Left ventricle myocardium inferior (tissue), 1 donor: ENCODE data around the gene MOV10L1. TPM values are rescaled to one million over a fixed set of nuclear protein-coding genes. Genes with fewer than 3 reads are reported as not detected.

ENCODE experiments used
- DNase-seq: peaks from one replicate; pipeline ENCODE4 v3.0.0-alpha.2; 2020
- H3K27ac ChIP-seq: fragments of 200-600 bp; replicated peaks from 2 replicates; pipeline ENCODE4 v1.8.0; 2021
- H3K27me3 ChIP-seq: fragments of 200-600 bp; 2 replicates; pipeline ENCODE4 v1.8.0; 2021; ENCODE audit warnings: low read depth
- H3K36me3 ChIP-seq: fragments of 200-600 bp; 2 replicates; pipeline ENCODE4 v1.8.0; 2021
- H3K4me1 ChIP-seq: fragments of 200-600 bp; 2 replicates; pipeline ENCODE4 v1.8.0; 2021
- H3K4me3 ChIP-seq: fragments of 200-600 bp; 2 replicates; pipeline ENCODE4 v1.8.0; 2021; ENCODE audit warnings: mild to moderate bottlenecking, moderate library complexity
- H3K9me3 ChIP-seq: fragments of 200-600 bp; replicated peaks from 2 replicates; pipeline ENCODE4 v1.8.0; 2021
- intact Hi-C: fragments of 100-400 bp; cut with micrococcal nuclease; formaldehyde crosslinking; loops from one replicate; pipeline ENCODE4 v1.11.0; 2022
- total RNA-seq: library from RNA; stranded (reverse); fragmentation: NEBNext Ultra II Directional; extraction: Animal tissue kit (Norgen Biotek cat#: 25700); gene quantifications from one replicate; pipeline ENCODE4 v1.2.1, GENCODE V29; 2021
- TF ChIP-seq, protein P1 (sequence below): fragments of 200-600 bp; IDR thresholded peaks from 2 replicates; pipeline ENCODE4 v1.8.0; 2021; ENCODE audit warnings: antibody characterized with exemption, mild to moderate bottlenecking, borderline replicate concordance
- donor health status: DM: no; HTN: yes; CAD: no; lungs with severe emphysema.

Gene MOV10L1
- total RNA-seq, 1 donor from 2014 or later: 0.49 TPM

DNA sequence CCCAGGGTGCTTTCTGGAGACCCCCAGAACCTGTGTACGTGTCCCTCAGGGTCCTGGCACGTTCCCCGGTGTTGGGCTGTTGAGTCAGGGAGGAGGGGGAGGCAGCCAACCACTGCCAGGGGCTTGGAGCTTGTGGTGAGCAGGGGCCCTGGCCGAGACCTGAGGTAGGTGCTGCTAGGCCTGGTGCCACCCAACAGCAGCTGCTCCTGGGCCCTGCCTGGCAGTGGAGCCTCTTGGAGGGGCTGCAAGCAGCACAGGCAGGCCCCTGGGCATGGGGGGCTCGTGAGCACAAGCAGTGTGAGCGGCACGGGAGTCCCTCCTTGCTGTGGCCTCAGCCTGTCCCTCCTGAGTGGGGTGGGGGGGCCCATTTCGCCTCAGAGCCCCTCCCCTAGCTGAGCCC, 103.8 kb downstream of the MOV10L1 start:
- no peaks in the 10 kb centered on the region for H3K27me3 ChIP-seq
- no peak overlapping the region for H3K4me3 ChIP-seq
- H3K27ac ChIP-seq: no peak overlapping the region
- intact Hi-C loops: no loop called here
- TF ChIP-seq, protein P1, sequence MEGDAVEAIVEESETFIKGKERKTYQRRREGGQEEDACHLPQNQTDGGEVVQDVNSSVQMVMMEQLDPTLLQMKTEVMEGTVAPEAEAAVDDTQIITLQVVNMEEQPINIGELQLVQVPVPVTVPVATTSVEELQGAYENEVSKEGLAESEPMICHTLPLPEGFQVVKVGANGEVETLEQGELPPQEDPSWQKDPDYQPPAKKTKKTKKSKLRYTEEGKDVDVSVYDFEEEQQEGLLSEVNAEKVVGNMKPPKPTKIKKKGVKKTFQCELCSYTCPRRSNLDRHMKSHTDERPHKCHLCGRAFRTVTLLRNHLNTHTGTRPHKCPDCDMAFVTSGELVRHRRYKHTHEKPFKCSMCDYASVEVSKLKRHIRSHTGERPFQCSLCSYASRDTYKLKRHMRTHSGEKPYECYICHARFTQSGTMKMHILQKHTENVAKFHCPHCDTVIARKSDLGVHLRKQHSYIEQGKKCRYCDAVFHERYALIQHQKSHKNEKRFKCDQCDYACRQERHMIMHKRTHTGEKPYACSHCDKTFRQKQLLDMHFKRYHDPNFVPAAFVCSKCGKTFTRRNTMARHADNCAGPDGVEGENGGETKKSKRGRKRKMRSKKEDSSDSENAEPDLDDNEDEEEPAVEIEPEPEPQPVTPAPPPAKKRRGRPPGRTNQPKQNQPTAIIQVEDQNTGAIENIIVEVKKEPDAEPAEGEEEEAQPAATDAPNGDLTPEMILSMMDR: no peak
- H3K4me1 ChIP-seq: peaks cover 31% of the 10 kb centered on the region
- no peak for DNase-seq
- peaks cover 41% of the 10 kb centered on the region for H3K36me3 ChIP-seq
- H3K9me3 ChIP-seq: no peaks in the 10 kb centered on the region

DNA sequence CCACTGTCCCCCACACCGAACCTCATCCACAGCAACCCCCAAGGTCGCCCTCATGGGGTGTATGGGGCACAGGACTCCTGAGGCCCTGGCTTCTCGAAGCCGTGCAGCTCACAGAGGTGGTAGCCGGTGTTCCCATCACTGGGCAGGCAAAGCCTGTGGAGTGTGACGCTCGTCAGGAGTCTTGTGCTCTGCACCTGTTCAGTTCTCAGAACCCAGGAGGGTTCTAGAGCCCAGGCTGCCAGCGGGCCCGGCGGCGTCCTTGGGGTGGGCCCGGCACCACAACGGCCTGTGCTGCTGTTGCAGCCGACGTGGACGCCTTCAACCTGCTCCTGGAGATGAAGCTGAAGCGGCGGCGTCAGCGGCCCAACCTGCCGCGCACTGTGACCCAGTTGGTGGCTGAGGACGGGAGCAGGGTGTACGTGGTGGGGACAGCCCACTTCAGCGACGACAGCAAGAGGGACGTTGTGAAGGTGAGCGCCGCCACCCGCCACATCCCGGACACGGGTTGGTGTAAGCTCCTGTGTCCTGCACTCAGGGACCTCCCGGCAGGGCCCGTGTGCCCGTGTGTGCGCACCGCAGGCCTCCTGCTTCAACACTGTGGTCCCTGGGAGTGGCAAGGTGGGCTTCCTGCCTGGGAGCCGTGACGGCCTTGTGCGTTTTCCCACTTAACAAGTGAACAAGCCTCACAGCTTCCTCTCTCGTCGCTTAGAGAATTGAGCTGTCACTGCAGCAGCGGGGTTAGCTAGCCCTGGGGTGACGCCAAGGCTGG, 104.4 kb downstream of the MOV10L1 start:
- peaks cover 41% of the 10 kb centered on the region for H3K36me3 ChIP-seq
- intact Hi-C loops: no loop called here
- TF ChIP-seq, protein P1: no peak
- no peak overlapping the region for H3K27ac ChIP-seq
- no peak overlapping the region for H3K4me3 ChIP-seq
- no peak for DNase-seq
- H3K27me3 ChIP-seq: no peaks in the 10 kb centered on the region
- peaks cover 28% of the 10 kb centered on the region for H3K4me1 ChIP-seq
- H3K9me3 ChIP-seq: no peaks in the 10 kb centered on the region

DNA sequence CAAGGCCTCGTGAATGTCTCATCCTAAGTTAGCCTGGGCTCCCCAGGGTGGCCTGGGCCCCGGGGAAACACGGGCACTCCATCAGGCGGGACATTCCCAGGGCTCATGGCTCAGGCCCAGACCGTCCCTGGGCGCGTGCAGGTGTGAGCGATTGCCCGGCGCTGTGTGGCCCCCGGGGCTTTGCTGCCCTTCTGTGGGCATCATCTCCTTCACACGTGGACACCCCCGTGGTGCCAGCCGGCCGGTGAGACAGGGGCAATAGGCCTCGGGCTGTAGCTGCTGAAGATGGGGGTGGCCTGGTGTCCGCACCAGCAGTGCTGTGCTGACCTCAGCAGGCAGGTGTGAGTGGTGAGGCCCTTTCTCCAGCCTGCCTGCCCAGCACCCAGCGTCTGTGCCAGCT, 106.5 kb downstream of the MOV10L1 start:
- Histone ChIP-seq H3K27me3 (no peaks in the 10 kb centered on the region), H3K4me1 (peaks cover 22% of the 10 kb centered on the region), H3K36me3 (peaks cover 41% of the 10 kb centered on the region), H3K4me3 (no peak overlapping the region), H3K9me3 (no peaks in the 10 kb centered on the region), H3K27ac (no peak overlapping the region)
- DNase-seq: no peak
- TF ChIP-seq, protein P1: no peak
- intact Hi-C loops: no loop called here

DNA sequence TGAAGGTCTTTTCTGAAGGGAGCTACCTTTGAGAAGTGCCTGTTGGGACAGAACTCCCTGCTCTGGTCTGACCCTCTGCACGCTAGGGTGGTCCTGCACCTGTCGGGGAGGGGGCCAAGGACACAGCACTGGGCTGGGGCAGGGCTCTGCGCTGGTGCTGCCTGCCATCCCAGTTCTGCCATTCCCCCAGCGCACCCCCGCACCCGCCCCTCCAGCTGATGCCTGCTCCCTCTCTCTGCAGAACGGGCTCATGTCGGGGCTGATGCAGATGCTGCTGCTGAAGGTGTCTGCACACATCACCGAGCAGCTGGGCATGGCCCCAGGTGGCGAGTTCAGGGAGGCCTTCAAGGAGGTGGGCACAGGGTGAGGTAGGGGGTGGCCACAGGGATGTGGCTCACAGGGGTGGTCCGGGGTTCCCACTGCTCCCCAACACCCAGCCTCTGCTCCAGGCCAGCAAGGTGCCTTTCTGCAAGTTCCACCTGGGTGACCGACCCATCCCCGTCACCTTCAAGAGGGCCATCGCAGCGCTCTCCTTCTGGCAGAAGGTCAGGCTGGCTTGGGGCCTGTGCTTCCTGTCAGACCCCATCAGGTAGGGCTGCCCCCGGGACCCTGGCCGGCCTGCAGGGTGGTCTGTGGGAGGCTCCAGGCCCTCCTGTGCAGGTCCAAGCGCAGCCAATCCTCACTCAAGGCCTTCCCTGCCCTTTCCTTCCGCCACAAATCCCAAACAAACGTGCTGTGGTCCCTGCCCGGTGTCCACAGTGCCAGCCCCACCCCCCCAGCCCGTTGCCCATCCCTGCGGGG, 107.4 kb downstream of the MOV10L1 start:
- Histone ChIP-seq H3K4me1 (peaks cover 27% of the 10 kb centered on the region), H3K27me3 (no peaks in the 10 kb centered on the region), H3K4me3 (no peak overlapping the region), H3K9me3 (no peaks in the 10 kb centered on the region), H3K36me3 (peaks cover 41% of the 10 kb centered on the region), H3K27ac (no peak overlapping the region)
- no peak for DNase-seq
- intact Hi-C loops: no loop called here
- TF ChIP-seq, protein P1: no peak

DNA sequence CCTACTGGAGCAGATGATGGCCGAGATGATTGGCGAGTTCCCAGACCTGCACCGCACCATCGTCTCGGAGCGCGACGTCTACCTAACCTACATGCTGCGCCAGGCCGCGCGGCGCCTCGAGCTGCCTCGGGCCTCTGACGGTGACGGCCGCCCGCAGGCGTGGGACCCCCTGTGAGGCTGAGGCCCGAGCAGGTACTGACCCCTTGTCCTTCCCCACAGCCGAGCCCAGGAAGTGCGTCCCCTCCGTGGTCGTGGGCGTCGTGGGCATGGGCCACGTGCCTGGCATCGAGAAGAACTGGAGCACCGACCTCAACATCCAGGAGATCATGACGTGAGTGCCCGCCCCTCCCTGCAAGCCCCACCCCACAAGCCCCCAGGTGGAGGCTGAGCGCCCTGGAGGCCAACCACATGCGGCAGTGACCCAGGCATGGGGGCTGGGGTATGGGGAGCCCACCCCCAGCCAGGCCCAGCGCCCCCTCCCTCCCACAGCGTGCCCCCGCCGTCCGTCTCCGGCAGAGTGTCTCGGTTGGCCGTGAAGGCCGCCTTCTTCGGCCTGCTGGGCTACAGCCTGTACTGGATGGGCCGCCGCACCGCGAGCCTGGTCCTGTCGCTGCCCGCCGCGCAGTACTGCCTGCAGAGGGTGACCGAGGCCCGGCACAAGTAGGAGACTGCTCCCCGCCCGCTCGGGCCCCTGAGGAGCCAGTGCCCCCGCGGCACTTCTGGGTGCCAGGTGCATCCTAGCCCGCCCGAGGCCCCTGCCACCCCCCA, 108.2 kb downstream of the MOV10L1 start:
- H3K4me1 ChIP-seq: peaks cover 35% of the 10 kb centered on the region
- DNase-seq: no peak
- TF ChIP-seq, protein P1: no peak
- peaks cover 43% of the 10 kb centered on the region for H3K36me3 ChIP-seq
- no peak overlapping the region for H3K27ac ChIP-seq
- H3K27me3 ChIP-seq: no peaks in the 10 kb centered on the region
- intact Hi-C loops: no loop called here
- H3K4me3 ChIP-seq: no peak overlapping the region
- no peaks in the 10 kb centered on the region for H3K9me3 ChIP-seq
